HG03460 (cell line): ENCODE data around the gene CTTNBP2.
A peak's percentile ranks its signal among the peaks of the same experiment; 100 is the strongest.
"Not testable (repeated sequence)": the region's sequence is repeated elsewhere in the genome, so short reads cannot be mapped to it uniquely, and the experiment has no call there.

Experiments used
- ATAC-seq: cut with Tn5 transposase; IDR thresholded peaks from one replicate; pipeline ENCODE4 v1.9.1; 2021; ENCODE audit not compliant: unreplicated experiment

CTTNBP2 gene

GRCh38 chr7:117759950-117760640 is 113.1 kb downstream of the CTTNBP2 start:
- ATAC-seq: no peak

DNA sequence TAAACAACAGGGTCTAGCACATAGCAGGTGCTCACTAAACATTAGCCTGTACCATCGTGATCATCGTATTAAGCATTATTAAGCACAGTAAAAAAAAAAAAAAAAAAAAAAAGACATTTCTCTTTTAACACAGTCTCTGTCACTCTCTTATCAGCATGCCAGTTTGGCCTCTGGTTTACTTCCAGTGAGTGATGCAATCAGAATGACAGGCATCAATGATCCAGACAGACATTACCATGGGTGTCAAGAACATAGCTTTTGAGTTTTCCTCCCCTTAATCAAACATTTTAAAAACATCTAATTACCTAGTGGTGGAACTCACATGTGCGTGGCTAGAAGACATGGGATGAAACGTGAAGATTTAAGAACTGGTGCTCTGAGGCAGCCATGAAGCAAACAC is 115.8 kb downstream of the CTTNBP2 start:
- no peak for ATAC-seq

DNA sequence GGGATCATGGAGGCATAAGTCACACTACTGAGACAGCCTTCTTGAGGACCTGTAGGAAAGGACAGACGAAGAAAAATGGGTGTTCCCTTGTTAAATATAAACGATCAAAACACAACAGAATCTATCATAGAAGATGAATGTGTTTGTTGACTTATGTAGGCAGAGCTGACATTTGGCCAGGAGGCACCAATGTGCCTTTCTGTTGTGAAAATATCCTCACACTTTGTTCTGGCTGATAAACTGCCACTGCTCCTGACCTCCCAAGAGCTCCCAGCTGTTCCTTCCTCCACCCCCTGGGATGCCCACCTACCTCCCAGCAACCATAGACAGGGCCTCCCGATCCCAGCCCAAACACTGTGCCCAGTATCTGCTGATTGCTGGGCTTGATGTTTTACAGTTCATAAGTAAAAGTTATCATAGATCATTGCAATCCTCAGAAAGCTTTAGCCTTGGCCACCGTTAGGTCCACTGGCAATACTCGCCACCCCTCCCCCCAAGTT is 116.6 kb downstream of the CTTNBP2 start:
- ATAC-seq: no peak

- no peak for ATAC-seq
These were observed 118.1 kb downstream of the CTTNBP2 start for GRCh38 chr7:117755136-117755535.

DNA sequence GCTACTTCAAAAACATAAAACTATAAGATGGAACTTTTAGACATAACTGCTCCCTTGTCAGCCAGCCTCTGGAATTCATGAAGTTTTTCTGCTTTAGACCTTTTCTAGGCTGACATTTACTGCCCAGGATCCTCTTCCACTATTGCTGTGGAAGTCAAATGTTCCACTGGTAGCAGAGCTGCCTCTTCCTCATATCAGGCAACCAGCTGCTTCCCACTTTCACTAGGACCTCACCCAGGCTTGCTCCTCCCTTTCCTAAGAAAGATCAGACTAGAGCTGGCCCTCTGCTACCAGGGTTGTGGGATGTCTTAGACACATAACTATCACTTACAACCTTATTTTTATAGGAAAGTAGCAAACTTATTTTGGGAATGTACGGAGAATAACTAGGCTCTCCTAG is 121.5 kb downstream of the CTTNBP2 start:
- ATAC-seq: no peak

- ATAC-seq: no peak
These were observed 122.4 kb downstream of the CTTNBP2 start for GRCh38 chr7:117750612-117751563.

DNA sequence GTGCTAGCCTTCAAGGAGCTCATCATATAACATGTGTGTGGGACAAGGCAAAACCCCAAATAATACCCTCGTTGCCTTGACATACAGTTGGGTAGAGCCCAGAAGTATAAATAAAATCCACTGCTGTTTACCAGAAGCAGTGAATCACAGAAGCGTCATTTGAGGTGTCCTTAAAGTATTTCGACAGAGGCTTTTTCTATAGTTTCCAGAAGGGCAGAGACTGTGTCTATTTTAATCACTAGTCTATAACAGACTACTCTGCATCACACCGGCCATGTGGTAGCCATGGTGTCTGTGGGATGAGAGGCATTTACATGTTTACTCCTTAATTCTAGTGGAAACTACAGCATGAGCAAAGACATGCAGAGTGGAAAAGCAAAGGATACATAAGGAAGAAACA is 131.3 kb downstream of the CTTNBP2 start:
- ATAC-seq: no peak

DNA sequence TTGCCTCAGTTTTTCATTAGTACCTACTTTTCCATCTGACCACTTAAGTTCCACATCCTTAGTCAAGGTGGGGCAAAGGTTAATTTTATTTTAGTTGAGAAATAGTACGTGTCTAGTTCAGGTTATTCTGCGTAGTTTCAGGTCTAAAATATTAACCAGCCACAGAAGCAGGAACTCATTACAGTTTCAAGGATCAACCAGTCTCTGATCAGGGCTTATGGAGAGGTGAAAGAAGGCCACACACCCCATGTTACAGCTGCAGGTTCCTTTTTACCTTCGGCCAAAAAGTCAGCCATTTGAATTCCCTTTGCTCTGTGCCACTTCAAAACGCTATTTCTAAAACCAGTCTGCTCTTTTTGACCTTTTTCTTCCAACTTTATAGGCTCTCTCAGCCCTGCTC is 134.2 kb downstream of the CTTNBP2 start:
- ATAC-seq: no peak

- ATAC-seq: no peak
These were observed 135.3 kb downstream of the CTTNBP2 start for GRCh38 chr7:117737926-117738325.

DNA sequence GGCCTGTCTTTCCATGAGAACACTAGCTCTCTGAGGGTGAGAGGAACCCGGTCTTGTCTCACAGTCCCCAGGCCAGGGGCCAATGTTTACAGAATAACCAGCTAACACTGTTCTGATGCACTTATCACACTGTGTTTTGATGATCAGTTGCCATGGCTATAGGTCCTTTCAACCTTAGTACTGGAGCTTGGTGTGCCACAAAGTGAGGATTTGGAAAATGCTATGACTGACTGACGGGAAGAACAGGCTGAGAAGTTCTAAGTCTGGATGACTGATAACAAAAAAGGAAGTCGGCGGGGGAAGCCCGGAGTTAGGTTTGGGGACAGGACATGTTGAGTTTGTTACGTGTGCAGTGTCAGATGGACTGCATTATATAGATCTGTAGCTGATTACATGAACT is 141.8 kb downstream of the CTTNBP2 start:
- ATAC-seq: peak; percentile 93

GRCh38 chr7:117730390-117730789 is 142.9 kb downstream of the CTTNBP2 start:
- no peak for ATAC-seq

DNA sequence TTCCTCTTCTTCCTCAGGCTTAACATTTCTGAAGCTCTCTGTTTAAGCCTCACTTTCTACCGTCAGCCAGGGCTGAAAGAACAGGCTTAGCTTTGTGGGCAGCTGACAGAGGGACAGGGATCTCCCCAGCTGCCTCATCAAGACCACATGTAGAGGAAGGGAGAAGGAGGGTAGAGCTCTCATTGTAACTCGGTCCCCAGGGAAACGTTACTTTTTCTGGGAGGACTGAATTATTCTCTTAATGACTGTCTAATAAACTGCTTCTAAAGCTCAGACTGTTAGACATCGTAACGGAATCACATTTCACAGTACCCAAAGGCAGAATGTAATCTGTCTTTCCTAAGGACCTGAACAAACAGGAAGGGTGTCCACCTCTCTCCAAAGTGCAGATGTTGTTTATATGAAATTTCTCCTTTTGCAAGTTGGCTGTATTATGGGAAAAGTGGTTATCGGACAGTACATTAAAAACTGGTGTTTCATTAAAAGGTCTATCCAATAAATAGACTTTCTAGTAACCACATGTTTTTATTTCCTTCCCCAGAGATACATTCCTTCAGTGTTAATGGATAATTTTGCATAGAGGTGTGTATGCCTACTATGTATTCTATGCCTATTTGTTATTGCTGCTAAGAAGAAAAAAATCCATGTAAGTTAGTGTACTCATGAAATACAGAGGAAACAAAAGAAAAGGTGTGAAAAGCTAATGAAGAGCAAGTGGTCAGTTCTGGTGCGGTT is 144.2 kb downstream of the CTTNBP2 start:
- ATAC-seq: no peak

DNA sequence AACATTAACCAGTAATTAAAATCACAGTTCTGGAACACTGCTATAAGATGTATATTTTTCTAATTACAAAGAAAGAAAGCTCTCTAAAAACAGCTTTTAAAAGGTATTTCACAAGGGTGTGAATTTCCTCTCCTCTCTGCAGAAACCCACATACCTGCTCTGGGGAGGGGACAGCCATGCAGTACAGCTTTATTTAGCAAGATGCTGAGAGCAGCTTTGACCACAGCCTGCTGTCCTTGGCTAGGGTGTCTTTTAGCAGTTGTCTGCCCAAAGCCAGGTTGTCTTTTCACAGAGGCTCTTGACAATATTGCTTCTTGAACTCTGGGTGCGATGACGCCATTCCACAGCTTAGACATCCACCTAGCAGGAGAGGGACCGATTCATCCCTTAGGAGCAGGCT is 148.3 kb downstream of the CTTNBP2 start:
- no peak for ATAC-seq

DNA sequence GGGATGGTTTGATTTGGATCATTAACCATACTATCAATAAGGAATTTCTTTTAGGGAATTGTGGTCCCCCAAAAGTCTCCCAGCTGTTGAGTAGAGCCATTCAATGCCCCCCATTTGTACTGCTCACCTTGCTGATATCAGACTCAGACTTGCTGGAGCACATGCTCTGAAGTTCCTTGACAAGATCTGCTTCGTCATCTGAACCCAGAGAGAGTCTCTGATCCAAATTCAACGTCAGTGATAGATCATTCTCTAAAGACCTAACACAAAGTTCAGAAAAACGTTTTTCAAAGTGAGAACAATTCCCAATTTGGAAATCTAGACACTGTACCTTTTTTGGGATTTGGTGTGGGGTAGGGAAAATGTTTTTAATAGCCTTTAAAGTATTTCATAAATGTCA is 153.9 kb downstream of the CTTNBP2 start:
- no peak for ATAC-seq

- ATAC-seq: no peak
These were observed 155.0 kb downstream of the CTTNBP2 start for GRCh38 chr7:117718116-117718835.

- ATAC-seq: no peak
These were observed 155.9 kb downstream of the CTTNBP2 start for GRCh38 chr7:117717357-117717756.

DNA sequence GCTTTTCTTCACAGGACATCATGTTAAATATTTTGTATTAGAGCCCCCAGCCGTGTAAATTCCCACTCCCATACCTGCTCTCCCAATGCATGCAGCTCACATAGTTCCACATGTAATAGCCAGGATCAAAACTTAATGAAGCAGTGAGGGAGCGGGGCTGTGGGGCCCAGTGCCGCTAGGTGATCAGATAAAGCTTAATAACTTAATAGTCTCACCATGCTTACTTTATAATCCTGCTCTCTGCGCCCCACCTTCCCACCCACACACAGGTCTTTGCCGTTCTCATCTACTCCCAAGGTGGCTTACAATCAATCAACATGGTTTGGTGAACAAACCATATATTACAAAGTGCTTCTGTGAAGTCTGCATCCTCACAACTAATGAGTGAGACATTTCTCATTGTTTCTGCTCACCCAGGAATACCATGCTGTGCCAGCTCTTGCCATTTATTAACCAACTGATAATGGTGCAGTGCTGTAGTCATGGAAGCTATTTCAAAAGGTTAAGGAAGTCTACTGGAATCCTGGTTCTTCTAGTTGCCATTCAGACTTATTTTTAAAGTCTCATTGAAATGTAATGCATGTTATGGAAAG is 156.4 kb downstream of the CTTNBP2 start:
- no peak for ATAC-seq

DNA sequence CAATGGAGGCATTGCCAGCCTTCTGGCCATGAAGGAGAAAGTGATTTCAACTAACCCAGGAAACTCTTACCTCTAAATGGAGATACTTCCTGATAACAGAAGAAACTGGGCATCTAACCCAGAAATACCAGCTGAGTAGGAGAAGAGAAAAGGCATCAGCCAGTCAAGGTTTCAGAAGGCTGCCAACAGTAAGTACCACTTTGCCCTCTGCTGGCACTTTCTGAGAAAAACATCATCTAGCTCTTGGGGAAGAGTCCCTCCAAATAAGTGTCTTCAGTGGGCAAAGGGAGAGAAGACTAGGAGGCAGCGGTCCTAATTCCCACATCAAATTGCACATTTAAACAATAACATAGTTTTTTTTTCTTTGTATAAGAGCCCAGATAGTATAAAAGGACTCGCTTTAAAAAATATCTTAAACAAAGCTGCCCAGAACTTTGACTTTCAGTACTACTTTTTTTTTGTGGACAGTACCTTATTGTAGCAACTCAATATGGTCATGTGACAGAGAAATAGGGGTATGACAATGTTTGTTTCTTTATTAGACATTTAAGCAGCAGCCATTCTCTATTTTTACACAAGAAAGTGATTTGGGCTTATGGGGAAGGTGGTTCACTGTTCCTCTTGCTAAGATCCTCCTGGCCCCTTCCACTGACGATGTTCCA is 157.3 kb downstream of the CTTNBP2 start:
- peak; percentile 93 for ATAC-seq

- no peak for ATAC-seq
These were observed 161.7 kb downstream of the CTTNBP2 start for GRCh38 chr7:117711556-117711955.

DNA sequence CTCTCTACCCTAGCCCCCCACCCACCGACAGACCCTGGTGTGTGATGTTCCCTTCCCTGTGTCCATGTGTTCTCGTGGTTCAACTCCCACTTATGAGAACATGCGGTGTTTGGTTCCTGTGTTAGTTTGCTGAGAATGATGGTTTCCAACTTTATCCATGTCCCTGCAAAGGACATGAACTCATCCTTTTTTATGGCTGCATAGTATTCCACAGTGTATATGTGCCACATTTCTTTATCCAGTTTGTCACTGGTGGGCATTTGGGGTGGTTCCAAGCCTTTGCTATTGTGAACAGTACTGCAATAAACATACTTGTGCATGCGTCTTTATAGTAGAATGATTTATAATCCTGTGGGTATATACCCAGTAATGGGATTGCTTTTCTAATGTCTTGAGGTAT is 165.1 kb downstream of the CTTNBP2 start:
- ATAC-seq: not testable (repeated sequence)
